Cardiac ventricle fibroblast (primary cell): ENCODE measurements around the gene FN1. TPM values are rescaled to one million over a fixed set of nuclear protein-coding genes. Genes with fewer than 3 reads are reported as not detected.

Source experiments
- total RNA-seq: library from RNA; depleted of rRNA; stranded (reverse); fragments of >200 nt; gene quantifications from 2 replicates; pipeline ENCODE4 v1.2.3, GENCODE V29; 2015

FN1 gene
- total RNA-seq: 86,957 and 92,056 TPM in 2 replicates

GRCh38 chr2:215435870-215436704 is at the start of gene FN1:
TSS of gene FN1 (minus strand) at chr2:215436068. CDS start at chr2:215435802, 266 bp downstream.

GRCh38 chr2:215311625-215312396 is 124.1 kb downstream of the FN1 start, which contains the start of gene ATIC:
TSS of gene ATIC (plus strand) at chr2:215312059. CDS start at chr2:215312143, 84 bp downstream.

Other genes starting within 250 kb of the FN1 start
- 50.4 and 52.4 TPM in 2 replicates for gene ATIC, start 124.0 kb downstream of the FN1 start, total RNA-seq